Measurements from ENCODE around the gene MAP2.

DNA sequence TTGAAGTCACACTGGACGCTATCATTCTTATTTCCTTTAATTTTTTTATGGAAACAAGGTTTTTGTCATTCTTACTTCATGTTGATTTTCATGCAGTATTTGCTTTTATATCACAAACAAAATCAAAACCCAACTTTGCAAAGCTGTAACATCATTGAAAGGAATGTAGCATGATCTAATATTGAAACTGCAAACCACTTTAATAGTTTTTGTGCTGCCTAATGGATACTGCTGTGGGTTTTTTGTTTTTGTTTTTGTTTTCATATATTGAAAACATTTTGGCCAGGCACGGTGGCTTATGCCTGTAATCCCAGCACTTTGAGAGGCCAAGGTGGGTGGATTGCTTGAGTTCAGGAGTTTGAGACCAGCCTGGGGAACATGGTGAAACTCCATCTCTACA lies 81.6 kb downstream of the MAP2 start:
- TF ChIP-seq, protein P1, sequence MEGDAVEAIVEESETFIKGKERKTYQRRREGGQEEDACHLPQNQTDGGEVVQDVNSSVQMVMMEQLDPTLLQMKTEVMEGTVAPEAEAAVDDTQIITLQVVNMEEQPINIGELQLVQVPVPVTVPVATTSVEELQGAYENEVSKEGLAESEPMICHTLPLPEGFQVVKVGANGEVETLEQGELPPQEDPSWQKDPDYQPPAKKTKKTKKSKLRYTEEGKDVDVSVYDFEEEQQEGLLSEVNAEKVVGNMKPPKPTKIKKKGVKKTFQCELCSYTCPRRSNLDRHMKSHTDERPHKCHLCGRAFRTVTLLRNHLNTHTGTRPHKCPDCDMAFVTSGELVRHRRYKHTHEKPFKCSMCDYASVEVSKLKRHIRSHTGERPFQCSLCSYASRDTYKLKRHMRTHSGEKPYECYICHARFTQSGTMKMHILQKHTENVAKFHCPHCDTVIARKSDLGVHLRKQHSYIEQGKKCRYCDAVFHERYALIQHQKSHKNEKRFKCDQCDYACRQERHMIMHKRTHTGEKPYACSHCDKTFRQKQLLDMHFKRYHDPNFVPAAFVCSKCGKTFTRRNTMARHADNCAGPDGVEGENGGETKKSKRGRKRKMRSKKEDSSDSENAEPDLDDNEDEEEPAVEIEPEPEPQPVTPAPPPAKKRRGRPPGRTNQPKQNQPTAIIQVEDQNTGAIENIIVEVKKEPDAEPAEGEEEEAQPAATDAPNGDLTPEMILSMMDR (IDR thresholded peaks at IDR 0.05; ENCODE audit: low read depth, low read length) = no peak
- TF ChIP-seq, protein P2, sequence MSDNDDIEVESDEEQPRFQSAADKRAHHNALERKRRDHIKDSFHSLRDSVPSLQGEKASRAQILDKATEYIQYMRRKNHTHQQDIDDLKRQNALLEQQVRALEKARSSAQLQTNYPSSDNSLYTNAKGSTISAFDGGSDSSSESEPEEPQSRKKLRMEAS (IDR thresholded peaks at IDR 0.05; ENCODE audit: low read depth, low read length) = no peak
- TF ChIP-seq POLR2A (IDR thresholded peaks at IDR 0.05; ENCODE audit: extremely low read depth, insufficient read length) (no peak), MYC (IDR thresholded peaks at IDR 0.05; ENCODE audit: low read depth, low read length) (no peak)
